ENCODE data around the gene SPON2.

SPON2 gene

DNA sequence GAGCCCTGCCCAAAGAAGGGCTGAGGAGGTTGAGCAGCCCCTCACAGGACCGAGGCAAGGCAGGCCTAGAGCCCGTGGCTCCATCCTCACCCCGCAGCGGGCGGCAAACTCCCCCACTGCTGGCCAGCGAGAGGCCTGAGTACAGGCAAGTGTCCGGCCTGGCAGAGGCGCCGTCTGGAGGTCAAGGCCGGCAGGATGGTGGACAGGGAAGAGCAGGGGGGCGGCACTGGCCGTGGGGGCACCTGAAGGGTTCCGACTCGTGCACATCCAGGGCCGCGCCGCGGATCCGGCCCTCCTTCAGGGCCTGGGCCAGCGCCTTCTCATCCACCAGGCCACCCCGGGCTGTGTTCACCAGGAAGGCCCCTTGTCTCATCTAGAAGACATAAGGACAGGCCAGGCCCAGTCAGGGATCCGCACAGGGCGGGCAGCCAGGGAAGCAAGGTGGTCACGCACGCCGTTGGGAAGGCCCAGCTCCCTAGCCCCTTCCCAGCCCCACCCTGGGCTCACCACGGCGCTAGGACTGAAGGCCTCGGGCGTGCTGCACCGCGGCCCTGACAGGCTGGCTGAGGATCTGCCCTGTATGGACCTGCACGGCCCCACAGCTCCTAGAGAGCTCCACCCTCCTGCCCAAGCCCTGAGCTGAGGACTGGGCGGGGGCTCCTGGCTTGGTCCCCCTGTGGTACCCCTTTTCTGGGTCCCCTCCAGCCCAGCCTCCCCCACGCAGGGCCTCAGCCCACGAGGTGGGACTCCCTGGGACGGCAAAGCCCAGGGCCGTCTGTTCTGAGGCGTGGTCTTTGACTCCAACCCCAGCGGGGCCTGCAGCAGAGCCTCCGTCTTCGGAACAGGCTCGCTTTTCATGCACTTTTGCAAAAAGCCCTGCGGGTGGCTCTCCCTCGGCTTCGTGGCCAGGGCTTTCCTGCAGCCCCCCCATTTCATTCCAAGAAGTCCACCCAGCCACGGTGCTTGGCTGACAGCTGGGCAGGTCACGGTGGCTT lies 42.0 kb upstream of the SPON2 start:
- Histone ChIP-seq H3K27me3 (ENCODE audit: control insufficient read depth, insufficient read depth, low read length) (no peaks in the 10 kb centered on the region), H3K4me3 (ENCODE audit: low read depth, low read length) (no peak overlapping the region), H3K9ac (ENCODE audit: low read length) (no peak overlapping the region), H3K4me1 (ENCODE audit: control insufficient read depth, insufficient read depth, low read length) (no peaks in the 10 kb centered on the region), H3K9me3 (ENCODE audit: control insufficient read depth, insufficient read depth, low read depth, low read length) (no peaks in the 10 kb centered on the region), H3K27ac (ENCODE audit: low read depth, low read length) (no peak overlapping the region), H3K36me3 (ENCODE audit: control insufficient read depth, insufficient read depth, low read length) (peaks cover 82% of the 10 kb centered on the region)

DNA sequence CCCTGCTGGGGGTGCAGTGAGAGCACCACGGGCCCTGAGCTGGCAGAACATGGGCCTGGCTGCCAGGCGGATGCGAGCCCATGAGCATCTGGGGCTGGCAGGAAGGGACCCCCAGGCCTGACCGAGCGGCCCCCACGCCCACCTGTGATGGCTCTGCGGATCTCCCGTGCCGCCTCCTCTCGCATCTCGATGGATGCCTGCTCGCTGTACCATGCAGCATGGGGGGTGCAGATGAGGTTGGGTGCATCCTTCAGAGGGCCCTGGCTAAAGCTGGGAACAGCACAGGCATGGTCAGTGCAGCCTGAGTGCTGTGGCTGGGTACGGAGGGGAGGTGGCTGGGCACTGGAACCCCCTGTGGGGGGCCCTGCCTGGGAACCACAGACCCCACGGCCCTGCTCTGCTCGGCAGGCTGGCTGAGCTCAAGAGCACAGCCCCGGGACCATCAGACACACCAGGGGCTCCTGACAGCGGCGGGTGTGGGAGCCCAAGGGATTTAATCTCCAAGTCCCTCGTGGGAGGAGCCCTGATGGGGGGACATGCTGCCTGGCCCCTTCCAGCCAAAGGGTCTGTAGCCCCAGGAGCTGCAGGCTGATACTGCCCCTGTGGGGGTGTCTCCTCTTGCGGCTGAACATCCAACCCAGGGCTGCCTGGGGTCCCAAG lies 41.1 kb upstream of the SPON2 start:
- H3K4me1 ChIP-seq (ENCODE audit: control insufficient read depth, insufficient read depth, low read length): no peaks in the 10 kb centered on the region
- no peaks in the 10 kb centered on the region for H3K27me3 ChIP-seq (ENCODE audit: control insufficient read depth, insufficient read depth, low read length)
- H3K27ac ChIP-seq (ENCODE audit: low read depth, low read length): no peak overlapping the region
- H3K4me3 ChIP-seq (ENCODE audit: low read depth, low read length): no peak overlapping the region
- peaks cover 84% of the 10 kb centered on the region for H3K36me3 ChIP-seq (ENCODE audit: control insufficient read depth, insufficient read depth, low read length)
- H3K9me3 ChIP-seq (ENCODE audit: control insufficient read depth, insufficient read depth, low read depth, low read length): no peaks in the 10 kb centered on the region
- no peak overlapping the region for H3K9ac ChIP-seq (ENCODE audit: low read length)

- Histone ChIP-seq H3K4me3 (ENCODE audit: low read depth, low read length) (no peak overlapping the region), H3K9ac (ENCODE audit: low read length) (no peak overlapping the region), H3K27me3 (ENCODE audit: control insufficient read depth, insufficient read depth, low read length) (no peaks in the 10 kb centered on the region), H3K27ac (ENCODE audit: low read depth, low read length) (no peak overlapping the region), H3K4me1 (ENCODE audit: control insufficient read depth, insufficient read depth, low read length) (no peaks in the 10 kb centered on the region), H3K9me3 (ENCODE audit: control insufficient read depth, insufficient read depth, low read depth, low read length) (no peaks in the 10 kb centered on the region), H3K36me3 (ENCODE audit: control insufficient read depth, insufficient read depth, low read length) (peaks cover 82% of the 10 kb centered on the region)
Observed at GRCh38 chr4:1212546-1213335, 40.4 kb upstream of the SPON2 start.

DNA sequence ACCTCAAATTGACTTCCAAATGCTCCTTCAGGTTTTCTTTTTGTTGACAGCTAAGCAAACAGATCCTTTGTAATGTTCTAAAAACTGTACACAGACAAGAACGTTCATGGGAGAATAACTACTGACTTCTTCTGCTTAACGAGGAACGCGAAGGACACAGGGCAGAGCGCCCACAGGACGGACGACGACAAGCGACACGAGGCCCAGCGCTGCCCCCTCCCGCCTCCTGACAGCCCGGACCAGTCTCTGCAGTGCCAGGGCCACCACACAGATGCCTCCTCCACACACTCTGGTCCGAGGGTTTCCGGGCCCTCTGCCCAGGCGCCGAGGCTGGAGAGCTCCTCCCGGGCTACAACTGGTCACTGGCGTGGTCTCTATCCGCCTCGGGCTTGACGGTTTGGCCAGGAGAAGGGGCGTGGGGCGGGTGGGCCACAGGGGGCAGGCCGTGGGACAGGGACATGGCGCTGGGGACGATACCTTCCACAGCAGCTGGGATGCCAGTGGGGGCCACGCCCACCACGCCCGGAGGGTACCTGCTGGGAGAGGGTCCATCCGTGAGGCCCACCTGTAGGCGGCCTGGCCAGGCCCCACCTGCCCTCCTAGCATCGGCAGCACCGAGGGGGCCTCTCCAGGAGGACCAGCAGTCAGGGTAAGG lies 39.6 kb upstream of the SPON2 start:
- Histone ChIP-seq H3K4me3 (ENCODE audit: low read depth, low read length) (no peak overlapping the region), H3K9me3 (ENCODE audit: control insufficient read depth, insufficient read depth, low read depth, low read length) (no peaks in the 10 kb centered on the region), H3K27me3 (ENCODE audit: control insufficient read depth, insufficient read depth, low read length) (no peaks in the 10 kb centered on the region), H3K4me1 (ENCODE audit: control insufficient read depth, insufficient read depth, low read length) (no peaks in the 10 kb centered on the region), H3K36me3 (ENCODE audit: control insufficient read depth, insufficient read depth, low read length) (peaks cover 75% of the 10 kb centered on the region), H3K9ac (ENCODE audit: low read length) (no peak overlapping the region), H3K27ac (ENCODE audit: low read depth, low read length) (no peak overlapping the region)

GRCh38 chr4:1211371-1211770 lies 39.0 kb upstream of the SPON2 start:
- Histone ChIP-seq H3K4me1 (ENCODE audit: control insufficient read depth, insufficient read depth, low read length) (no peaks in the 10 kb centered on the region), H3K27ac (ENCODE audit: low read depth, low read length) (no peak overlapping the region), H3K9me3 (ENCODE audit: control insufficient read depth, insufficient read depth, low read depth, low read length) (no peaks in the 10 kb centered on the region)

DNA sequence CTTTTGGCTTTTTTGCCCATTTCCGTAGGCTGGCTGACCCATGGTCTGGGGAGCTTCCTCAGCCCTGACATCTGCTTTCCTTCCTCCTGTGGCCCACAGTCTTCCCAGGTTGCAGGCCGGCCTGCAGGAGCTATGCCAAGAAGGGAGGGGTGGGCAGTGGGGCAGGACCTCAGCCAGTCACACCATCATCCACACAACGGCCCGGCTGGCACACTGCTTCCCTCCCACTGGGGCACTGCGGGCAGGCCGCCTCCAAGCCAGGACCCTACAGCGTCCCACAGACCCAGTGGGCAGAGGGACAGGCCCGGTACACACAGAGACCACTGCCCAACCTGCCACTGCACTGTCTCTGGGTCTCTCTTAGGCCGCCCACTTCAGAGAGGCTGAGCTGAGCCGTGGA lies 38.6 kb upstream of the SPON2 start:
- Histone ChIP-seq H3K27ac (ENCODE audit: low read depth, low read length) (no peak overlapping the region), H3K9ac (ENCODE audit: low read length) (no peak overlapping the region), H3K4me1 (ENCODE audit: control insufficient read depth, insufficient read depth, low read length) (no peaks in the 10 kb centered on the region), H3K27me3 (ENCODE audit: control insufficient read depth, insufficient read depth, low read length) (no peaks in the 10 kb centered on the region), H3K9me3 (ENCODE audit: control insufficient read depth, insufficient read depth, low read depth, low read length) (no peaks in the 10 kb centered on the region), H3K36me3 (ENCODE audit: control insufficient read depth, insufficient read depth, low read length) (peaks cover 64% of the 10 kb centered on the region), H3K4me3 (ENCODE audit: low read depth, low read length) (no peak overlapping the region)

More at GRCh38 chr4:1211371-1211770, 39.0 kb upstream of the SPON2 start:
- Histone ChIP-seq H3K36me3 (ENCODE audit: control insufficient read depth, insufficient read depth, low read length) (peaks cover 68% of the 10 kb centered on the region), H3K4me3 (ENCODE audit: low read depth, low read length) (no peak overlapping the region), H3K9ac (ENCODE audit: low read length) (no peak overlapping the region), H3K27me3 (ENCODE audit: control insufficient read depth, insufficient read depth, low read length) (no peaks in the 10 kb centered on the region)

DNA sequence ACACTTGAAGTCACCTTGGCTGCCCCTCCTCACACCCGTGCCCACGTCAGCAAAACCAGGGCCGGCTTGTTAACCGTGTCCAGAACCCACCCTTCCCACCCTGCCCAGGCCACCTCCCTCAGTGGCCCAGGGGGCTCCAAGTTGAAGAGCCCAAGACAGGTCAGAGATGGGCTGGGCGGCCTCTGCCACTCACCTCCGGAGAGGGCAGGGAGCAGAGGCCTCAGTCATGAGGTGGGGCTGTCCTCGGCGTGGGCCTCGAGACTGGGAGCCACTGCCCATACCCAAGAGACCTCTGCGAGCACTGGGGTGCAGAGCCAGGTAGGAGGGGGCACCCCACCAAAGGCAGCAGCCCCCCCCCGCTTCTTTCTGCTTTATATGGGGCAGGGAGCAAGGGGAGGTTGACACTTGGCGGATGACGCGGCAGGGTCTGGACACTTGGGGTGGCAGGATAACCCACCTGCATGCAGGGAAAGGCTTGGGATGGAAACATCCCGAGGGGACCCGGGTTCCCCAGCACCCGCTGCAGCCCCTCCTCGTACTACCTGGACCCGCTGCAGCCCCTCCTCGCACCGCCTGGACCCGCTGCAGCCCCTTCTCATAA lies 38.0 kb upstream of the SPON2 start:
- Histone ChIP-seq H3K9ac (ENCODE audit: low read length) (no peak overlapping the region), H3K36me3 (ENCODE audit: control insufficient read depth, insufficient read depth, low read length) (peaks cover 58% of the 10 kb centered on the region), H3K4me3 (ENCODE audit: low read depth, low read length) (no peak overlapping the region), H3K4me1 (ENCODE audit: control insufficient read depth, insufficient read depth, low read length) (no peaks in the 10 kb centered on the region), H3K27ac (ENCODE audit: low read depth, low read length) (no peak overlapping the region), H3K9me3 (ENCODE audit: control insufficient read depth, insufficient read depth, low read depth, low read length) (no peaks in the 10 kb centered on the region), H3K27me3 (ENCODE audit: control insufficient read depth, insufficient read depth, low read length) (no peaks in the 10 kb centered on the region)

- peaks cover 53% of the 10 kb centered on the region for H3K36me3 ChIP-seq (ENCODE audit: control insufficient read depth, insufficient read depth, low read length)
- no peak overlapping the region for H3K9ac ChIP-seq (ENCODE audit: low read length)
- H3K4me1 ChIP-seq (ENCODE audit: control insufficient read depth, insufficient read depth, low read length): no peaks in the 10 kb centered on the region
- no peaks in the 10 kb centered on the region for H3K9me3 ChIP-seq (ENCODE audit: control insufficient read depth, insufficient read depth, low read depth, low read length)
- no peaks in the 10 kb centered on the region for H3K27me3 ChIP-seq (ENCODE audit: control insufficient read depth, insufficient read depth, low read length)
- H3K4me3 ChIP-seq (ENCODE audit: low read depth, low read length): no peak overlapping the region
- H3K27ac ChIP-seq (ENCODE audit: low read depth, low read length): no peak overlapping the region
Observed at GRCh38 chr4:1209821-1210220, 37.4 kb upstream of the SPON2 start.

- Histone ChIP-seq H3K9me3 (ENCODE audit: control insufficient read depth, insufficient read depth, low read depth, low read length) (no peaks in the 10 kb centered on the region), H3K4me1 (ENCODE audit: control insufficient read depth, insufficient read depth, low read length) (no peaks in the 10 kb centered on the region), H3K27me3 (ENCODE audit: control insufficient read depth, insufficient read depth, low read length) (no peaks in the 10 kb centered on the region), H3K36me3 (ENCODE audit: control insufficient read depth, insufficient read depth, low read length) (peaks cover 46% of the 10 kb centered on the region), H3K4me3 (ENCODE audit: low read depth, low read length) (no peak overlapping the region), H3K9ac (ENCODE audit: low read length) (no peak overlapping the region), H3K27ac (ENCODE audit: low read depth, low read length) (no peak overlapping the region)
Observed at GRCh38 chr4:1208970-1209704, 36.8 kb upstream of the SPON2 start.
